ENCODE results near the gene SLC39A11.
"Not testable (repeated sequence)": the region's sequence is repeated elsewhere in the genome, so short reads cannot be mapped to it uniquely, and the experiment has no call there.

The SLC39A11 gene

GRCh38 chr17:72812823-72813222, 279.7 kb downstream of the SLC39A11 start:
- no peak for DNase-seq

- DNase-seq: no peak
These were observed 280.4 kb downstream of the SLC39A11 start for GRCh38 chr17:72811976-72812687.

GRCh38 chr17:72810991-72811508, 281.4 kb downstream of the SLC39A11 start:
- no peak for DNase-seq

- DNase-seq: no peak
These were observed 286.5 kb downstream of the SLC39A11 start for GRCh38 chr17:72806011-72806410.

GRCh38 chr17:72804949-72805707, 287.4 kb downstream of the SLC39A11 start:
- no peak for DNase-seq

GRCh38 chr17:72802726-72803125, 289.8 kb downstream of the SLC39A11 start:
- no peak for DNase-seq

- no peak for DNase-seq
These were observed 295.3 kb downstream of the SLC39A11 start for GRCh38 chr17:72797142-72797541.

- DNase-seq: no peak
These were observed 296.5 kb downstream of the SLC39A11 start for GRCh38 chr17:72795941-72796340.

- DNase-seq: no peak
These were observed 298.3 kb downstream of the SLC39A11 start for GRCh38 chr17:72794152-72794551.

- DNase-seq: no peak
These were observed 299.7 kb downstream of the SLC39A11 start for GRCh38 chr17:72792771-72793170.

GRCh38 chr17:72790190-72790589, 302.3 kb downstream of the SLC39A11 start:
- no peak for DNase-seq

GRCh38 chr17:72789711-72790110, 302.8 kb downstream of the SLC39A11 start:
- DNase-seq: no peak

GRCh38 chr17:72788950-72789585, 303.4 kb downstream of the SLC39A11 start:
- no peak for DNase-seq

GRCh38 chr17:72786209-72786608, 306.3 kb downstream of the SLC39A11 start:
- no peak for DNase-seq

- no peak for DNase-seq
These were observed 309.3 kb downstream of the SLC39A11 start for GRCh38 chr17:72782985-72783701.

- DNase-seq: not testable (repeated sequence)
These were observed 310.1 kb downstream of the SLC39A11 start for GRCh38 chr17:72782437-72782836.

- no peak for DNase-seq
These were observed 314.0 kb downstream of the SLC39A11 start for GRCh38 chr17:72778169-72779151.

GRCh38 chr17:72775919-72776318, 316.6 kb downstream of the SLC39A11 start:
- DNase-seq: no peak

- no peak for DNase-seq
These were observed 317.3 kb downstream of the SLC39A11 start for GRCh38 chr17:72775237-72775636.

GRCh38 chr17:72774236-72774635, 318.3 kb downstream of the SLC39A11 start:
- no peak for DNase-seq

GRCh38 chr17:72773225-72773624, 319.3 kb downstream of the SLC39A11 start:
- DNase-seq: not testable (repeated sequence)

Data from COR-L47 (cell line).